Measurements from ENCODE around the gene SLC7A11.
"Not testable (repeated sequence)": the region's sequence is repeated elsewhere in the genome, so short reads cannot be mapped to it uniquely, and the experiment has no call there.

SLC7A11 gene

GRCh38 chr4:138241281-138242075 lies 671 bp downstream of the SLC7A11 start:
- DNase-seq, result no peak

- DNase-seq, result no peak
Measured at GRCh38 chr4:138239491-138239890, 2.7 kb downstream of the SLC7A11 start.

GRCh38 chr4:138238521-138239292 lies 3.4 kb downstream of the SLC7A11 start:
- DNase-seq, result no peak

- not testable (repeated sequence) for DNase-seq
Measured at GRCh38 chr4:138237132-138237531, 5.0 kb downstream of the SLC7A11 start.

GRCh38 chr4:138236037-138236436 lies 6.1 kb downstream of the SLC7A11 start:
- no peak for DNase-seq

GRCh38 chr4:138235419-138235952 lies 6.7 kb downstream of the SLC7A11 start:
- no peak for DNase-seq

GRCh38 chr4:138234248-138234647 lies 7.9 kb downstream of the SLC7A11 start:
- DNase-seq, result no peak

GRCh38 chr4:138233313-138234034 lies 8.7 kb downstream of the SLC7A11 start:
- DNase-seq, result no peak

- DNase-seq, result no peak
Measured at GRCh38 chr4:138232364-138232763, 9.8 kb downstream of the SLC7A11 start.

GRCh38 chr4:138230048-138230447 lies 12.1 kb downstream of the SLC7A11 start:
- no peak for DNase-seq

- DNase-seq, result no peak
Measured at GRCh38 chr4:138229160-138229559, 13.0 kb downstream of the SLC7A11 start.

GRCh38 chr4:138226351-138226750 lies 15.8 kb downstream of the SLC7A11 start:
- no peak for DNase-seq

GRCh38 chr4:138225477-138225876 lies 16.7 kb downstream of the SLC7A11 start:
- no peak for DNase-seq

- no peak for DNase-seq
Measured at GRCh38 chr4:138224614-138225013, 17.5 kb downstream of the SLC7A11 start.

GRCh38 chr4:138223231-138223910 lies 18.8 kb downstream of the SLC7A11 start:
- no peak for DNase-seq

- DNase-seq, result no peak
Measured at GRCh38 chr4:138222046-138222445, 20.1 kb downstream of the SLC7A11 start.

GRCh38 chr4:138218976-138219375 lies 23.2 kb downstream of the SLC7A11 start:
- no peak for DNase-seq

GRCh38 chr4:138217567-138217966 lies 24.6 kb downstream of the SLC7A11 start:
- no peak for DNase-seq

GRCh38 chr4:138216272-138216867 lies 25.8 kb downstream of the SLC7A11 start:
- no peak for DNase-seq

GRCh38 chr4:138210576-138210975 lies 31.6 kb downstream of the SLC7A11 start:
- not testable (repeated sequence) for DNase-seq

GRCh38 chr4:138209094-138209493 lies 33.1 kb downstream of the SLC7A11 start:
- DNase-seq, result no peak

Data from activated naive CD4-positive, alpha-beta T cell treated with anti-CD3 and anti-CD28 coated beads, Interleukin-2, amount 50 U/mL, for 16 hours (primary cell).